Kidney capillary endothelial cell (primary cell): Measurements from ENCODE around the gene WAS.
"Not testable (repeated sequence)": the region's sequence is repeated elsewhere in the genome, so short reads cannot be mapped to it uniquely, and the experiment has no call there.

Experiments
- DNase-seq: peaks from one replicate; pipeline ENCODE4 v3.0.0-alpha.2; 2018; ENCODE audit warnings: low spot score

The WAS gene

DNA sequence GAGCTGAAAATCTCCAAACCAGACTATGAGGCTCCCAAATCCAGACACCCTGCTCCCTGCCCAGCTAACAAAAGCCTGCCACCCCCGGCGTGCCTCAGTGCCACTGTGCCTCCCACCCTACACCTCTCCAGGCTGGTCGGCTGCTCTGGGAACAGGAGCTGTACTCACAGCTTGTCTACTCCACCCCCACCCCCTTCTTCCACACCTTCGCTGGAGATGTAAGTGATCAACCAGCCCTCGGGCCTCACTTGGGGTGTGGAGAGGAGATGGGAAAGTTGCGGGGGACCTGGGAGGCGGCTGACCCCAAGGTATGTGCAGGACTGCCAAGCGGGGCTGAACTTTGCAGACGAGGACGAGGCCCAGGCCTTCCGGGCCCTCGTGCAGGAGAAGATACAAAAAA is 1.8 kb downstream of the WAS start:
- DNase-seq, result no peak

DNA sequence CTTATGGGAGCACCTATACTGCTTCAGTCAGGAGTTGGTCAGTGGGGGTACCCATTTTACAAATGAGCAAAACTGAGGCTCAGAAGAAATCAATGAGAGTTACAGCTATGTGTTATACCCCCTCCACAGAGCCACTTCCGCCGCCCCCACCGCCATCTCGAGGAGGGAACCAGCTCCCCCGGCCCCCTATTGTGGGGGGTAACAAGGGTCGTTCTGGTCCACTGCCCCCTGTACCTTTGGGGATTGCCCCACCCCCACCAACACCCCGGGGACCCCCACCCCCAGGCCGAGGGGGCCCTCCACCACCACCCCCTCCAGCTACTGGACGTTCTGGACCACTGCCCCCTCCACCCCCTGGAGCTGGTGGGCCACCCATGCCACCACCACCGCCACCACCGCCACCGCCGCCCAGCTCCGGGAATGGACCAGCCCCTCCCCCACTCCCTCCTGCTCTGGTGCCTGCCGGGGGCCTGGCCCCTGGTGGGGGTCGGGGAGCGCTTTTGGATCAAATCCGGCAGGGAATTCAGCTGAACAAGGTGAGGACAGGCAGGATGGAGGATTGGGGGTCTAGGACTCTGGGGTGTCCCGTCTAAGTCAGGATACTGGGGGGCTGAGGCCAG is 5.0 kb downstream of the WAS start:
- no peak for DNase-seq

DNA sequence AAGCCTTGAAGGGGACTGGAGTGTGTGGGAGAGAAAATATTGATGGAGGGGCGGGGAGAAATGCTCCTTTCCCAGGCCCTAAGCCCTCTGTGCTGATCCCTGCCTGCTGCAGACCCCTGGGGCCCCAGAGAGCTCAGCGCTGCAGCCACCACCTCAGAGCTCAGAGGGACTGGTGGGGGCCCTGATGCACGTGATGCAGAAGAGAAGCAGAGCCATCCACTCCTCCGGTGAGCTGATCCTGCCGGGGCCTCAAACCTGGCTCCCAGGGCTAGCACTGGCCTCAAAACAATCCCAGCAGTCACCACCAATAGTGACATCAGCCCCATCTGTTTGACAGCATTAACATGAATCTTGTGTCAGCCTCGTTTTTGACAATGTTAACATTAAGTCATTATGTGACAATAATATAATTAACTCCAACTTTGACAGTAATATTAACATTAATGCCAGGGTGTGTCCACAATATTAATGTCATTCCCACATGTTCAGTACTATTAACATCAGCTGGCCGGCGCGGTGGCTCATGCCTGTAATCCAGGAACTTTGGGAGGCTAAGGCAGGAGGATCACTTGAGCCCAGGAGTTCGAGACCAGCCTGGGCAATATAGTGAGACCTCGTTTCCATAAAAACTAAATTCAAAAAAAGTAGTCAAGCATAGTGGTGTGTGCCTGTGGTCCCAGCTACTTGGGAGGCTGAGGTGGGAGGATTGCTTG is 5.8 kb downstream of the WAS start:
- DNase-seq, result no peak

DNA sequence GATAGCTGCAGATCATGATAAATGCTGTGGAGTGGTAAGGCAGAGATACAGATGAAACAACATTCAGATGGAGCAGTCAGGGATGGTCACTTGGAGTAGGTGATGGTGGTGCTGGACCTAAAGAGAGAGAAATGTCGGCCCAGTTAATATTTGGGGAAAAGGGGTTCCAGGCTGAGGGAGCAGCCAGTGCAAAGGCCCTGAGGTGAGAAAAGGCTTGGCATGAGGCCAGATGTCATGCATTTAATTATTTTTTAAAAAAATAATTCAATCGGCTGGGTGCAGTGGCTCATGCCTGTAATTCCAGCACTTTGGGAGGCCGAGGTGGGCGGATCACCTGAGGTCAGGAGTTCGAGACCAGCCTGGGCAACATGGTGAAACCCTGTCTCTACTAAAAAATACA is 8.1 kb downstream of the WAS start:
- not testable (repeated sequence) for DNase-seq

DNA sequence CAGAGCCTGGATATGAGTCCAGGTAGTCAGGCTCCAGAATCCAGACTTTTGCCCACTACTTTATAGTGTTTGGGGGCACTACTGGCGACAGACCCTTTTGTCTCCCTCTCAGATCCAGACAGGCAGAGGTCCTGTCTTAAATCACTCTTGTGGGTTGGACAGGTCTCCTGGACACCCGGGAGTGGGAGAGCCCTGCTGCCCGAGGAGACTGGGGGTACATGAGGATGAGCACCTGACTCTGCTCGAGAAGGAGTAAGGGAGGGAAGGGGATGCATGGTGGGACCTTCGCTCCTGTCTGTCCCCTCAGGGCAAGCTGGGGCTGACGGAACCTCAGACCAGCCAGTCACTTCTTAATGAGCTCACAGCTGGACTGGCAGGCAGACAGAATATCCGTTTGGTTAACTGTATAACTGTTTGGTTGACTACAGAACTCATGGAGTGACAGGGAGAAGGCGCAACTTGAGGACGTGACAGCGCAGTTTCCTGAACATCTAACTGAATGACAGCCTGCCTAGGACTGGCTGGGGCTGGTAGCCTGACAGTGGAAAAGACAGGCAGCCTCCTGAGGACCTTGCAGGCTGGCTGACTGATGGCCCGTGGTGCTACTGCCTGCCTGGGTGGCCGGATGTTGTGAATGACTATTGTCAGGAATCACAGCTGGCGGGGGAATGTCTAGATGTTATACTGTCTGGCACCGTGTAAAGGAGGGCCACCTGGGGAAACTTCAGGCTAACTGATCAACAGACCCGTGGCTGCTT is 11.4 kb downstream of the WAS start:
- no peak for DNase-seq

DNA sequence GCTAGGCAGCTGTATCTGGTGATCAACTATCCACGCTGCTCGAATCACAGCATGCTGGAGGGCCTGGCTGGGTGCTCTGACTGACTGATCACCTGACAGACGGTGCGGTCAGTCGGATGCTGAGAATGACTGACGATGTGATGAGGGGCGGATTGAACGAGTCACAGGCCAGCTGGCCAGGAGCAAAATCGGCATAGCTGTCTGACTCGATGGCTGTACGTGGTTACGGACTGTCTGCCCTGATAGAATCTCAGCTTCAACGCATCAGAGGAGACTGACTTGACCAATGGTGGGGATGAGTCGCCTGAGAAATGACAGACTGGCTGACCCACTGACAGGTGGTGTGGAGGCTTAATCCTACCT is 11.9 kb downstream of the WAS start:
- DNase-seq, result no peak

DNA sequence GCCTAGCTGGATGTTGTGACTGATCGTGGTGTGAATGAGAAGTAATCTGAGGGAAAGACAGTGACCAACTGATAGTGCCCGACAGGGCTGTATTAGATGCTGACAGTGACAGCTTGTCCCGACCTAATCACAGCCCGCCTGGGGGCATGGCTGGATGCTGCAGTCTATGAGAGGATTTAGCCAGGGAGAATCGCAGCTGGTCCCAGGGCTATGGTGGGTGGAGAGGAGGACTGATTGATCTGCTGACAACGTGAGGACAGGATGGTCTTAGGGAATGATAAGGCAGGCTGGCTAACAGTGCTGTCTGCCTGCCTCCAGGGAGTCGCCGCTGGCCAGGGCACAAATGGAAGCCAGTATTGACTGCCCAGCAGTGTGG is 12.3 kb downstream of the WAS start:
- no peak for DNase-seq

DNA sequence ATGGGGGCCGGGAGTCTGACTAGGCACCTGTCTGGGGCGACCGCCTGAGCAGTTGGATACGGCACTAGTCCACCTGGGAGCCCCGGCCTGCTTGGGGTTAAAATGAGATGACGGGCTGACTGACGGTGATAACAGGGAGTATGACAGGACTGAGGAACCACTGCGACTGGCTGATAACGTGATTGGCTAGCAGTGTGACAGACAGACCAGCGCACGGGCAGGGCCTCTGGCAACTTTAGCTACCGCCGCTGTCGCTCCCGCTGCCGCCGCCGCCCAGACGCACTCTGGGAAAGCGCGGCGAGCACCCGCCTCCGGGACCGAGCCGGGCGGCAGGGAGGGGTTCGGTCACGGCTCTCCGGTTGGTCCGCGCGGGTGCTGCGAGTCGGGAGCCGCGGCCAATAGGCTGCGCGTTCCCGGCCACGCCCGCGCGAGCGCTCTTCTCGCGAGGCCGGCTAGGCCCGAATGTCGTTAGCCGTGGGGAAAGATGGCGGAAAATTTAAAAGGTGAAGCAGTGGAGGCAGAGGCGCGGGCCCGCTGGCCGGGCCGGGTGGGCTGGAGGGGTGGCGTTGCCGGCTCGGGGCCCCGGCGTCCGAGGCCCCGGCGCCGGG is 12.8 kb downstream of the WAS start, which contains the start of gene SUV39H1:
SUV39H1 (plus strand) TSS at position 434 of the 608 bp plus-strand sequence; CDS start at position 485, 51 bp downstream.
- peak; percentile 65 for DNase-seq

DNA sequence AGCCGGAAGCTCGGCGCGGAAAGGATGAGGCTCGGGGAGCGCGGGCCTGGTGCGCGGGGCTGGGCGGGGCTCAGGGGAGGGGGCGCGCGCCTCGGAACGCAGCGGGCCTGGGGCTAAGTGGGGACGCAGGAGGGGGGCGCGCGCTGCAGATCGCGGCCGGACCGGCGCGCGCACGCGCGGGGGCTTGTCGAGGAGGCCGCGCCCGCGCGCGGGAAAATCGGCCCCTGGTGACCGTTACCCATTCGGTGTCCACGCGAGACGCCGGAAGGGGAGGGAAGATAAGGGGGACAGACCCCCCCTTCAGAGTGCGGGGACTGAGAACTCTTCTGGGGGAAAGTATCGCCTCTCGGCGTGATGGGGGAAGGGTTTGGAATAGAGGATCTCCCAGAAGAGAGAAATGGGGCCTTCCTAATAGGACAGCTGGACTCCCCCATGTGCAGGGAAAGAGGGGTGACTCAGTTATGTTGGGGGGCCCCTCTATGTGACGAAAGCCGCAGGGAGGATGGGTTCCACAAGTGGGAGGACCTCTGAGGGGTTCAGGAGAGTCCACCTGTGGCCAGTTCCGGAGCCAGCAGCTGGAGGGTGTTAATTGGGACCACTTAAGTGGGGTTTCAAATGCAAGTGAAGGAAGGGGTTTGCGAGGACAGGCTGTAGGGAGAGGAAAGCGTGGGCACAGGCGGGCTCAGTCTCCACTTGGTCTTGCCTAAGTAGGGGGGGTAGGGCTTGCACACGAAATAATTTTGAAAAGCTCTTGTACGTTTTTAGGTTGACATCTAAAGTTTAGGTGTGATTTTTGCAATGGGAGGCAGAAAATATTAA is 13.5 kb downstream of the WAS start:
- no peak for DNase-seq

DNA sequence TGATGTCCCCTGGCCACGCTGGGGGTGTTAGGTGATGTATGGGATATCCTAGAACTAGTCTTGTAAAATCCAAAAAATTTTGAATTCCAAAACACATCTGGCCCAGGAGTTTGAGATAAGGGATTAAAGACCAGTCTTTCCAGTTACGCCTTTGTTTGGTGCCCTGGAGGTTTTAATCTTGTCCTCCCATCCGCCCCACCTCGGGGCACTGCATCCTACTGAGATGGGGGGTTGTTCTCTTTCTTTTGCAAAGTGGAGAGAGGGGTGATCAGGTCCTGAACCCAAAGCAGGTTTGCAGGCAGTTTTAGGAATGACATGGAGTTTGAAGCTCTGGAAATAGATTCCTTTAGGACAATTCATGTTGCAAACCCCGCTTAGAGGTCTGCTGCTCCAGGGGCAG is 14.7 kb downstream of the WAS start:
- no peak for DNase-seq

DNA sequence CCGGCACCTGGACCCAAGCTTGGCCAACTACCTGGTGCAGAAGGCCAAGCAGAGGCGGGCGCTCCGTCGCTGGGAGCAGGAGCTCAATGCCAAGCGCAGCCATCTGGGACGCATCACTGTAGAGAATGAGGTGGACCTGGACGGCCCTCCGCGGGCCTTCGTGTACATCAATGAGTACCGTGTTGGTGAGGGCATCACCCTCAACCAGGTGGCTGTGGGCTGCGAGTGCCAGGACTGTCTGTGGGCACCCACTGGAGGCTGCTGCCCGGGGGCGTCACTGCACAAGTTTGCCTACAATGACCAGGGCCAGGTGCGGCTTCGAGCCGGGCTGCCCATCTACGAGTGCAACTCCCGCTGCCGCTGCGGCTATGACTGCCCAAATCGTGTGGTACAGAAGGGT is 16.6 kb downstream of the WAS start:
- DNase-seq, result no peak

DNA sequence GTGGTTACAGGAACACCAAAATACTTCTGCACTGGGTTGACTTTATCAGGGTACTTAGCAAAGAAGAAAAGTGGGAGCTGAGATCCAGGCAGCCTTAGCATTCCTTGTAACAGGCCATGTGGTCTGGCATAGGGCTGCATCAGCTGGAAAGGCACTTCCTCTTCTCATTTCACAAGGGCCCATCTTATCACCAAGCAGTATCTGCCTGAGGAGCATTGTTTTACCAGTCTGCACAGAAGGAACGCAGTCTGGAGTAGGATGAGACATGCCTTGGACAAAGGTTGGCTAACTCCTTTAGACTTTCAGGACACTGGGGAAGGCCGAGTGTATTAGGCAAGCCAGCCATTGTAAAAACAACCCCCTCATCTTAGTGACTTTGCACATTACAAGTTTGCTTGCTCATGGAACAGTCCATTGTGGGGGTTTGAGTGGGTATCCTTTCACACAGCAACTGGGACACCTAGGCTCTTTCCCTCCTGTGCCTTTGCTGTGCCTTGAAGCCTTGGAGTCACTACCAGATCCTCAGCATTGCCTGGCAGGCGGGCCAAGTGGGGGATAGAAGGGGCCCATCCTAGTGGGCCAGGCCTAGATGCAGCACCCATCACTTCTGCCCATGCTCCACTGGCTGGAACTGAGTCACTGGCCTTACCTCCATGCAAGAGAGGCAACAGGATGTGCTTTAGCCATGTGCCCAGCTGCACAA is 17.5 kb downstream of the WAS start:
- no peak for DNase-seq

DNA sequence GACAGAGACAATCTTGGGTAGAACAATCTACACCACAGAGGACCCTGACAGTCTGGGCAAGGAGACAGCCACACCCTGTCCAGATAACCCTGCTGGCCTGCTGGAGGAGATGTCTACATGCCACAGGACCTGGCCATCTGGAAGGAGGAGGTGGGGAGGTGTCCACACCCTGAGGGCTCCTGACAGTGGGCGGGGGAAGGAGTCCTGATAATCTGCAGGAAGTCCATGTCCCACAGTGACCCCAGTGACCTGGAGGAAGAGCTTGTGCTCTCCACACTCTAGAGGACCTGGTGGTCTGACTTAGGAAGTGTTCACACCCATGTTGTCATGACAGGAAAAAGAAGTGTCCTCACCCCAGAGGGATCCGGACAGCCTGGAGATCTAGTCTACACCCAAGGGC is 18.4 kb downstream of the WAS start:
- DNase-seq, result no peak

DNA sequence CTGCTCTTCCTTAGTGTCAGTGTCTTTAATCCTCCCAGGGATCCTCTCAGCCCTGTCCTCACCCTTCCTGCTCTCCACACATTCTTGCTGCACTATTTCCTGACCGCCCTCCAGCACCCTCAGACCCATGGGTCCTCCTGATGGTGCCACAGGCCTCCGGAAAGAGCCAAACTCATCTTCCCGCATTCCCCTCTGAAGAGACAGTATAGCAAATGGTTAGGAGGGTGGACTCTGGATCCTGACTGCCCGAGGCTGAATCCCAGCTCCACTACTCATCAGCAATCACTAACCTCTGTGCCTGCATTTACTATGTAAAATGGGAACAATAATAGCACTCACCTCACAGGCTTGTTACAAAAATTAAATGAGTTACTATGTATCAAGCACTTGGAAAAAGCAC is 19.1 kb downstream of the WAS start:
- DNase-seq, result no peak

DNA sequence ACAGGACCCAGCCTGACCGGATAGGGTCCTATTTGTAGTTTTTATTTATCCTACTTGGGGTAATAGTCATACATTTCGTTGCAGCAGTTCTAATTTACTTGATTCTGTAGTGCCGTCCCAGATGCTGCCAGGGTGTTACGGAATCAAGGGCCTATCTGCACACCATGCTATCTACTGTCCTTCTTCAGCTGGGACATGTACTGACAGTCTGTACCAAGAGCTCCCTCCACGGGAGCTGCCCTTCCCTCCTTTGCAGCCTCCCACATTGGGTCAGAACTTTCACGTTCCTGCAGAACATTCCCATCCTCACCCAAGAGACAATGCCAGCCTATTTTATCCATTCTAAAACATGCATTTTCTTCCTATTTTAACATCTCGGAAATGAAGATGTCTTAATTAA is 19.6 kb downstream of the WAS start:
- DNase-seq, result no peak

DNA sequence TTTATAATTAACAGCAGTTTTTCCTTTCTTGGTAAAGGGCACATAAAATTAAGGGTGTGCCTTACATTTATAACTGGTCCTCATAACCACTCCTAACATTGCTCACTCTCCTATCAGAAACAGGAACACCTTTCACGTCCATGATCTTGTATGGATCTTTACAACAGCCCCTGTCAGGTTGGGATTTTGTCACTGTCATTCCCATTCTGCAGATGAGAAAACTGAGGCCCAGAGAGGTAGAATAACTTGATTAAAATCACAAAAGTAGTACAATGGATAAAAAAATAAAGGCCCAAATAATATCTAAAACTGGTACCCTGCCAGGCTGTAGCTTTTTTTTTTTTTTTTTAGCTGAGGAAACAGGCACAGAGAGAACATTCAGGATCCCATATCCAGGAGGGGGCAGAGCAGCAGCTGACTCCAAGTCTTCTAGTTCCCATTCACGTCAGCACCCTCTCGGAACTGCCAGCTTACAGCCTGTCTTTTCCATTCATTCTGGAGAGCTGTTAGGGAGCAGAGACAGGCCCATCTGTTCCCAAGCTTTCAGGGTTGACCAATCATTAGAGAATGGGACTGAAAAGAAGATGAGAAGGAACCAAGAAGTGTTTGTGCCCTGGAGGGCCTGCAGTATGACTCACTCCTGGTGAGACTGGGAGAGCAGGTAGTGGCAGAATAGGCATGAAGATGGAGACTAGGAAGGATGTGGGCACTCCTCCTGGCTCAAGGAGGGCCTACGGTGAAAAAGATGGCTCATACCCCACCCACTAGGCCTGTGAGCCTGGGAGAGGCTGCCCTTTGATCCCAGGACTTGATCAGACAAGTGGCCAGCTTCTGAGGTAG is 20.3 kb downstream of the WAS start:
- DNase-seq, result no peak

DNA sequence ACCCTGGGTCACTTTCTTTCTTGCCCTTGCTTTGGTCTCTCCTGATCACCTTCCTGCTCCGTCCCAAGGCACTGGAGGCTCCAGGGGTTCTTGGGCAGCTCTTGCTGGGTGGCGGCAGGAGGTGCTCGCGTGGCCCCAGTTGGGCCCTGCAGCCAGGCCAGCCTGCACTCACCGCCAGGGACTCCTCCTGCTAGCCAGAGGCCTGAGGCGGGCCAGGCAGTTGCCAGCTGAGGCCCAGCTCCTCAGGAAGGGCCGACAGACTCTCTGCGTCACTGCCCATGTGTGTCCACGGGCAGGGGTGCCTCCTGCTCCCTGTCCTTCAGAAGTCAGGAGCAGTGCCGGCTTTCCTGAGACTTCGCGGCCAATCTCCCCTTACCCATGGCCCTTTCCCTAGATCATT is 22.3 kb downstream of the WAS start:
- DNase-seq, result no peak

DNA sequence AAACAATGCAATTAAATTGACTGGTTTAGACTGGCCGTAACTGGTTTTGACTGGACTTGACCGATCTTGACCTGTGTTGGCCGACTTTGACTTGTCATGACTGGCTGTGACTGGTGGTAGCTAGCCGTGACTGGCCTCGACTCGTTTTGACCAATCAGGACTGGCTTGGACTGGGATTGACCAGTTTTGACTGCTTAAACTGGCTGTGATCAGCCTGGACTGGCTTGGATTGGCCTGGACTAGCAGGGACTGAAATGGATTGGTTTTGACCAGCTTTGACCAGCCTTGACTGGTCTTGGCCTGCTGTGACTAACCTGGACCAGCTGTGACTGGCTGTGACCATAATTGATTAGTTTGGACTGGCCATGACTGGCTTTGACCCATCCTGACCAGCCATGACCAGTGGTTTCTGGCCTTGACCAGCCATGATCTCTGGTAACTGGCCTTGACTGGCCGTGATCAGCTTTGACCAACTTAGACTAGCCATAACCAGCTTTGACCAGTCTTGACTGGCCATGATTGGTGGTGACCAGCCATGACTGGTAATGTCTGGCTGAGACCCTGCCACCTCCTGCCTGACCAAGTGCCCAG is 26.0 kb downstream of the WAS start:
- no peak for DNase-seq

DNA sequence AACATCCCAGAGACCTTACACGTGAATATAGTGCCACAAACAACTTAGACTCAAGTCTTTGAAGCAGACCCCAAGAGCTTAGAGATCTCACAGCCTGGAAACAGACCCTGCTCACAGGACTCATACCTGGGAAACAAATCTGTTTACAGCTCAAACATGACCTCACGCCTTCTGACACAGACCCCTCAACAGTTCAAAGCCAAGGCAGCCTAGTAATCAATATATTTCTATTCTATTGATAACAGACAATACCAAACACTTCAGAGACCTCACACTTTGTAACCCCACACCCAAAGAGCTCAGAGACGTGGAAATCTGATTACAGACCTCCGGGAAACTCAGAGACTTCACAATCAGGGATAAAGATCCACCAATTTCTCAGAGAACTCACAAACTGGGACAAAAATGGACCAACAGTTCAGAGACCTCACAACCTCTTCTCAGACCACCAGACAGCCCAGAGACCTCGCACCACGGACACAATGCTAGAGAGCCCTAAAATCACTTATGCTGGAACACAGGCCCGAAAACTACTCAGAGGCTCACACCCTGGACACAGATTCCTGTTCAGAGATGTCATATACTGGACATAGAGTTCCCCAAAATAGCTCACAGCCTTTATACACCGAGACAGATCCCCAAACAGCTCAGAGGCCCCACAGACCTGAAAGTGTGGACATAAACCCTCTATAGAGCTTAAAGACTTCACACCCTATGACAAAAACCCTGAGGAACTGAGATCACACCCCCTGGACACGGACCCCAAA is 27.7 kb downstream of the WAS start:
- DNase-seq, result no peak
